Measurements from ENCODE around the gene GRIPAP1. TPM values are rescaled to one million over a fixed set of nuclear protein-coding genes. Genes with fewer than 3 reads are reported as not detected.
A peak's percentile ranks its signal among the peaks of the same experiment; 100 is the strongest.

The GRIPAP1 gene, protein sequence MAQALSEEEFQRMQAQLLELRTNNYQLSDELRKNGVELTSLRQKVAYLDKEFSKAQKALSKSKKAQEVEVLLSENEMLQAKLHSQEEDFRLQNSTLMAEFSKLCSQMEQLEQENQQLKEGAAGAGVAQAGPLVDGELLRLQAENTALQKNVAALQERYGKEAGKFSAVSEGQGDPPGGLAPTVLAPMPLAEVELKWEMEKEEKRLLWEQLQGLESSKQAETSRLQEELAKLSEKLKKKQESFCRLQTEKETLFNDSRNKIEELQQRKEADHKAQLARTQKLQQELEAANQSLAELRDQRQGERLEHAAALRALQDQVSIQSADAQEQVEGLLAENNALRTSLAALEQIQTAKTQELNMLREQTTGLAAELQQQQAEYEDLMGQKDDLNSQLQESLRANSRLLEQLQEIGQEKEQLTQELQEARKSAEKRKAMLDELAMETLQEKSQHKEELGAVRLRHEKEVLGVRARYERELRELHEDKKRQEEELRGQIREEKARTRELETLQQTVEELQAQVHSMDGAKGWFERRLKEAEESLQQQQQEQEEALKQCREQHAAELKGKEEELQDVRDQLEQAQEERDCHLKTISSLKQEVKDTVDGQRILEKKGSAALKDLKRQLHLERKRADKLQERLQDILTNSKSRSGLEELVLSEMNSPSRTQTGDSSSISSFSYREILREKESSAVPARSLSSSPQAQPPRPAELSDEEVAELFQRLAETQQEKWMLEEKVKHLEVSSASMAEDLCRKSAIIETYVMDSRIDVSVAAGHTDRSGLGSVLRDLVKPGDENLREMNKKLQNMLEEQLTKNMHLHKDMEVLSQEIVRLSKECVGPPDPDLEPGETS
- 100 to 1,000 TPM; 120 to 141 (median 131) TPM for total RNA-seq
- total RNA-seq (2013): 38.0 TPM

DNA sequence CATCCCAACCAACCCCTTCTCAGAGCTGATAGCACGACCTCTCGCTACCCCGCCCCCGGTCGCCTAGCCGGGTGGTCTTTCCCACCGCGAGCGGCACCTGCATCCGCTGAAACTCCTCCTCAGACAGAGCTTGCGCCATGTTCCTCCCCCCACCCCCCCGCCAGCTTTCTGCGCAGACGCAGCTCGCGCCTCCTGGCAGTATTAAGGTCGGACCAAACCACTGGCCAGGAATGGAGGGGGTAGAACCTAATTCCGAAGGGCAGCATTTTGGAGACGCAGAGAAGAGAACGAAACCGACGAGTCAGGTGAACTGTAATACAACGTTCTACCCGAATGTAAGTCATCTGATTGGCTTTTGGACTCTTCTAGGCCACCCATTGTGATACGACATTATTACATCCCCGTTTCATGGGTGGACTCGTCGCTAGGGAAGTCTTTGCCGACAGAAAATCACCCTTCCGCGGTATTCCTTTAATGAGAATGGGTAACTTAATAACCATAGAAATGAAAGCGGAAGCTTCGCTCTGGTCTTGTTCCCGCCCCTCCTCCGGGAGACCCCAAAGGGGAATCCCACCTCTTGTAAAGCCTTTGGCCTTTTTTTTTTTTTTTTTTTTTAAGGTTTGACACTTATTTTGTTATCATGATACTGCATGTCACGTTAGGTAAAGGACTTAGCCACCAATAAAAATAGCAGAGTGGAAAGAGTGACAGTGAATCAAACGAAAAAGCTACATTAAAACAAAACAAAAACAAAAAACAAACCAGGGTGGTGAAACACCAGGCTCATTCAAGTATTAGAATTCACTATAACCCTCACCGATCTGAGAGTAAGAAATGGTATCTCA is at the start of gene GRIPAP1:
TSS of gene GRIPAP1 (minus strand) at position 174 of the 845 bp plus-strand sequence. CDS start at position 139, 35 bp downstream.
- peak; percentile 67 to 94 for DNase-seq
- Histone ChIP-seq H3K9me3 (ENCODE audit: control insufficient read depth, insufficient read depth, low read length) (no peaks in the 10 kb centered on the region), H3K27me3 (ENCODE audit: control insufficient read depth, insufficient read depth, low read length) (no peaks in the 10 kb centered on the region), H3K27ac (ENCODE audit: low read length) (peak within 1 kb of the TSS; percentile 99), H3K4me3 (ENCODE audit: low read length) (peak within 1 kb of the TSS; percentile 98), H3K36me3 (ENCODE audit: control insufficient read depth, insufficient read depth, low read length) (peaks cover 7% of the 10 kb centered on the region), H3K4me1 (ENCODE audit: control insufficient read depth, insufficient read depth, low read length) (peaks cover 22% of the 10 kb centered on the region)
- ATAC-seq: peak; percentile 77 to 89 (median 78)
- WGBS (ENCODE audit: insufficient coverage): 0% methylated on average over 24 of the region's 38 CpGs
- H3K9me3 Mint-ChIP-seq: no peaks in the 10 kb centered on the region
- peak within 1 kb of the TSS; percentile 97 to 99 for H3K27ac Mint-ChIP-seq
- H3K4me1 Mint-ChIP-seq: peaks cover 16 to 35% of the 10 kb centered on the region in 2 donors
- H3K27me3 Mint-ChIP-seq (ENCODE audit: low read depth in 2 of 2): no peaks in the 10 kb centered on the region
- H3K4me3 Mint-ChIP-seq: peak within 1 kb of the TSS; percentile 97
- TF ChIP-seq, protein P1, sequence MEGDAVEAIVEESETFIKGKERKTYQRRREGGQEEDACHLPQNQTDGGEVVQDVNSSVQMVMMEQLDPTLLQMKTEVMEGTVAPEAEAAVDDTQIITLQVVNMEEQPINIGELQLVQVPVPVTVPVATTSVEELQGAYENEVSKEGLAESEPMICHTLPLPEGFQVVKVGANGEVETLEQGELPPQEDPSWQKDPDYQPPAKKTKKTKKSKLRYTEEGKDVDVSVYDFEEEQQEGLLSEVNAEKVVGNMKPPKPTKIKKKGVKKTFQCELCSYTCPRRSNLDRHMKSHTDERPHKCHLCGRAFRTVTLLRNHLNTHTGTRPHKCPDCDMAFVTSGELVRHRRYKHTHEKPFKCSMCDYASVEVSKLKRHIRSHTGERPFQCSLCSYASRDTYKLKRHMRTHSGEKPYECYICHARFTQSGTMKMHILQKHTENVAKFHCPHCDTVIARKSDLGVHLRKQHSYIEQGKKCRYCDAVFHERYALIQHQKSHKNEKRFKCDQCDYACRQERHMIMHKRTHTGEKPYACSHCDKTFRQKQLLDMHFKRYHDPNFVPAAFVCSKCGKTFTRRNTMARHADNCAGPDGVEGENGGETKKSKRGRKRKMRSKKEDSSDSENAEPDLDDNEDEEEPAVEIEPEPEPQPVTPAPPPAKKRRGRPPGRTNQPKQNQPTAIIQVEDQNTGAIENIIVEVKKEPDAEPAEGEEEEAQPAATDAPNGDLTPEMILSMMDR (IDR thresholded peaks at IDR 0.05): no peak
- intact Hi-C loops (cut with micrococcal nuclease): loop anchor here (1.0 to 10.0 kb wide), 3 partner anchors 40 to 88 kb away; partner anchors contain the start of genes PIM2, SLC35A2 and TFE3
- no peaks in the 10 kb centered on the region for H3K36me3 Mint-ChIP-seq

DNA sequence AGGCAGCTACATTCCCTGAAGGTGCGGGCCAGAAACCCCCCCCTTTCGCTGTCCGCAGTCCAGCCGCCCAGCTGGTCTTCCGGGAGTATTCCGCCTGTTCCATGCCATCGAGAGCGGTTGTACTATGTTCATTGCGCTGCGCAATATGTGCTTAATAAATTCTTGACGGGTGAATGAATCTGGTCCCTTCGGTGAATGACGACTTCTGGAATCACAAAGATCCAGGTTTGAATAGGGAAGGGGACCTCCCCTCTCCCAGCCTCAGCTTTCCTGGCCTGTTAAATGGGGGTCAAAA is 41.9 kb upstream of the GRIPAP1 start:
- DNase-seq (no peak), ATAC-seq (no peak)
- H3K4me1 ChIP-seq (ENCODE audit: control insufficient read depth, insufficient read depth, low read length): peaks cover 33% of the 10 kb centered on the region
- peak overlapping the region; percentile 70 for H3K27ac ChIP-seq (ENCODE audit: low read length)
- H3K27ac Mint-ChIP-seq: peak overlapping the region; percentile 89 to 92
- H3K4me1 Mint-ChIP-seq: peaks cover 18 to 33% of the 10 kb centered on the region in 2 donors
- H3K4me3 Mint-ChIP-seq: peak overlapping the region; percentile 86
- intact Hi-C loops (cut with micrococcal nuclease): loop anchor here (1.0 to 5.0 kb wide), 3 partner anchors 41 to 127 kb away; partner anchors contain the start of genes GRIPAP1 and PIM2
- H3K4me3 ChIP-seq (ENCODE audit: low read length): peak overlapping the region; percentile 2
- WGBS (ENCODE audit: insufficient coverage): 14% methylated on average over 9 of the region's 13 CpGs
- H3K36me3 ChIP-seq (ENCODE audit: control insufficient read depth, insufficient read depth, low read length): peaks cover 6% of the 10 kb centered on the region
- no peaks in the 10 kb centered on the region for H3K9me3 Mint-ChIP-seq
- H3K36me3 Mint-ChIP-seq: no peaks in the 10 kb centered on the region
- no peaks in the 10 kb centered on the region for H3K9me3 ChIP-seq (ENCODE audit: control insufficient read depth, insufficient read depth, low read length)
- no peaks in the 10 kb centered on the region for H3K27me3 Mint-ChIP-seq (ENCODE audit: low read depth in 2 of 2)
- TF ChIP-seq, protein P1 (IDR thresholded peaks at IDR 0.05): peak; percentile 0
- H3K27me3 ChIP-seq (ENCODE audit: control insufficient read depth, insufficient read depth, low read length): no peaks in the 10 kb centered on the region

DNA sequence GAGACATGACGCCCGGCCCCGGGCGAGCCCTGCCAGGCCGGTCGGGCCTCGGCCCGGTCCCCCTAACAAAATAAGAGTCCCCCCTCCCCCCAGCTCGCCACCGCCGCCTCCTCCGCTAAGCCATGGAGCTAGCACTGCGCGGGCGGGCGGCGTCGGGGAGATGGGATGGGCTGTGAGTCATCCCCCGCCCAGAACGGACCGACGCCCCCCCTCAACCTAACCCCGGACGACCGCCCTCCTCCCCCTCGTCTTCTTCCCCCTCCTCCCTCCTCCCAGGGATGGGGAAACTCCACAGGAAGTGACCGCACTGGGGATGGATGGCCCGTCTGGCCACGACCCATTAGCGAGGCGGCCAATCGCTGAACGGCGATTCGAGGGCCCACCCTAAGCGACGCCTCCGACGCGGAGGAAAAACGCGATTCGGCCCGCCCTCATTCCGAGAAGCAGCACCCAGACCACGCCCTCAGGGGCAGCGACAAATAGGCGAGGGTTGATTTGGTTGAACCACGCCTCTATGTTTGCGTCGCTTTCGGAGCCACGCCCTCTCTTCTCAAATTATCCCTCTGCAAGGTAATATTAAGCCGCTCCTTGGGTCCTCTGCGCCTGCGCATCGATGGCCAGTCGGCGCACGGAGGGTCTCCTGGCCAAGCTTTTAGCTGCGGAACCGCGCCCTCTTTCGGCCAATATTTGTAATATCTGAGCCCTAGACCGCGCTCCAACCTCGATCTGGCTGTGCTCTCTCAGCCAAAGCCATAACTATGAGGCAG is 41.3 kb upstream of the GRIPAP1 start, which contains the start of gene TFE3:
TSS of gene TFE3 (minus strand) at position 138 of the 767 bp plus-strand sequence. CDS start at position 7, 131 bp downstream.
- WGBS (ENCODE audit: insufficient coverage): 0% methylated on average over 52 of the region's 67 CpGs
- H3K4me3 Mint-ChIP-seq: peak within 1 kb of the TSS; percentile 86
- TF ChIP-seq, protein P1 (IDR thresholded peaks at IDR 0.05): peak; percentile 30

More for the DNA sequence above, 41.3 kb upstream of the GRIPAP1 start, which contains the start of gene TFE3:
- peak within 1 kb of the TSS; percentile 94 for H3K27ac ChIP-seq (ENCODE audit: low read length)
- Mint-ChIP-seq H3K4me1 (peaks cover 23 to 33% of the 10 kb centered on the region in 2 donors), H3K27me3 (ENCODE audit: low read depth in 2 of 2) (no peaks in the 10 kb centered on the region), H3K9me3 (no peaks in the 10 kb centered on the region), H3K27ac (peak within 1 kb of the TSS; percentile 89 to 92), H3K36me3 (no peaks in the 10 kb centered on the region)
- H3K27me3 ChIP-seq (ENCODE audit: control insufficient read depth, insufficient read depth, low read length): no peaks in the 10 kb centered on the region
- DNase-seq (peak; percentile 90 to 97), ATAC-seq (peak; percentile 86 to 95 (median 86))
- peaks cover 10% of the 10 kb centered on the region for H3K36me3 ChIP-seq (ENCODE audit: control insufficient read depth, insufficient read depth, low read length)
- H3K4me1 ChIP-seq (ENCODE audit: control insufficient read depth, insufficient read depth, low read length): peaks cover 33% of the 10 kb centered on the region
- H3K9me3 ChIP-seq (ENCODE audit: control insufficient read depth, insufficient read depth, low read length): no peaks in the 10 kb centered on the region
- peak within 1 kb of the TSS; percentile 66 for H3K4me3 ChIP-seq (ENCODE audit: low read length)
- intact Hi-C loops (cut with micrococcal nuclease): loop anchor here (1.0 to 5.0 kb wide), 3 partner anchors 41 to 126 kb away; partner anchors contain the start of genes GRIPAP1 and PIM2
